ENCODE measurements around the gene MICU1. TPM values are rescaled to one million over a fixed set of nuclear protein-coding genes. Genes with fewer than 3 reads are reported as not detected.
"Not testable (repeated sequence)": the region's sequence is repeated elsewhere in the genome, so short reads cannot be mapped to it uniquely, and the experiment has no call there.

MICU1 gene
- total and polyA plus RNA-seq, 2 of the 13 experiments (the other 11 are each of a cell fraction or from before 2014, with no cell fraction given): 32.5 to 56.1 TPM

- H3K36me3 ChIP-seq (replicated peaks in 1 of 2; ENCODE audit: control insufficient read depth in 1 of 2, insufficient read depth in 2 of 2, low read length in 2 of 2); H2AFZ ChIP-seq (ENCODE audit: low read length); POLR2A ChIA-PET; H3K9me3 ChIP-seq (ENCODE audit: low read length); DNase-seq (ENCODE audit: low spot score); FAIRE-seq; CTCF ChIA-PET (ENCODE audit: low intra/inter-chr PET ratio, low total read pairs); H4K20me1 ChIP-seq (ENCODE audit: insufficient read depth, low read length); BruUV-seq (replicated peaks); H3K79me2 ChIP-seq (ENCODE audit: insufficient read depth, low read length); H3K27me3 ChIP-seq (ENCODE audit: control insufficient read depth in 1 of 2, insufficient read depth in 2 of 2, low read length in 2 of 2); H3K9ac ChIP-seq (ENCODE audit: insufficient read depth, low read depth, low read length); H3K4me3 ChIP-seq (replicated peaks in 1 of 3; ENCODE audit: insufficient read depth in 1 of 3, low read depth in 2 of 3, low read length in 3 of 3); in situ Hi-C loops (cut with HindIII; ENCODE audit: extremely low pct_ligation_motif_present, low pct_unique_long_range_greater_than_20kb): not testable (repeated sequence)
- peaks cover 73% of the 10 kb centered on the region for H3K4me1 ChIP-seq (ENCODE audit: insufficient read depth, low read length)
- peak overlapping the region; percentile 58 for H3K27ac ChIP-seq (ENCODE audit: extremely low read length, insufficient read depth, low read length)
- intact Hi-C loops (cut with micrococcal nuclease; ENCODE audit: unreplicated experiment): loop anchor here (10.0 kb wide), 1 partner anchor 291 kb away; no protein-coding TSS in a partner anchor
- H3K4me2 ChIP-seq (ENCODE audit: low read depth, low read length): peak overlapping the region; percentile 40; the same call in 1 of the 2 replicates
- peak; percentile 79 for ATAC-seq
- 30% methylated on average over 6 of the region's 6 CpGs for WGBS (ENCODE audit: low lambda C conversion rate)
- TF ChIP-seq, protein P1, sequence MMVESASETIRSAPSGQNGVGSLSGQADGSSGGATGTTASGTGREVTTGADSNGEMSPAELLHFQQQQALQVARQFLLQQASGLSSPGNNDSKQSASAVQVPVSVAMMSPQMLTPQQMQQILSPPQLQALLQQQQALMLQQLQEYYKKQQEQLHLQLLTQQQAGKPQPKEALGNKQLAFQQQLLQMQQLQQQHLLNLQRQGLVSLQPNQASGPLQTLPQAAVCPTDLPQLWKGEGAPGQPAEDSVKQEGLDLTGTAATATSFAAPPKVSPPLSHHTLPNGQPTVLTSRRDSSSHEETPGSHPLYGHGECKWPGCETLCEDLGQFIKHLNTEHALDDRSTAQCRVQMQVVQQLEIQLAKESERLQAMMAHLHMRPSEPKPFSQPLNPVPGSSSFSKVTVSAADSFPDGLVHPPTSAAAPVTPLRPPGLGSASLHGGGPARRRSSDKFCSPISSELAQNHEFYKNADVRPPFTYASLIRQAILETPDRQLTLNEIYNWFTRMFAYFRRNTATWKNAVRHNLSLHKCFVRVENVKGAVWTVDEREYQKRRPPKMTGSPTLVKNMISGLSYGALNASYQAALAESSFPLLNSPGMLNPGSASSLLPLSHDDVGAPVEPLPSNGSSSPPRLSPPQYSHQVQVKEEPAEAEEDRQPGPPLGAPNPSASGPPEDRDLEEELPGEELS (CRISPR knock-in tag; IDR thresholded peaks at IDR 0.05): 0 out of 2 replicates have a peak, but pooled peaks have one; percentile 19
- TF ChIP-seq TEAD3 (CRISPR knock-in tag; optimal IDR thresholded peaks at IDR 0.05; ENCODE audit: borderline replicate concordance): peak; percentile 56
- TF ChIP-seq POGZ (CRISPR knock-in tag; IDR thresholded peaks at IDR 0.05): peak; percentile 44; the same call in 1 of the 2 replicates
- TF ChIP-seq MED1 (CRISPR knock-in tag; IDR thresholded peaks at IDR 0.05): peak; percentile 25; the same call in 1 of the 2 replicates
- TF ChIP-seq ISL2 (CRISPR knock-in tag; IDR thresholded peaks at IDR 0.05): peak; percentile 39; the same call in 1 of the 2 replicates
- 0 out of 2 replicates have a peak, but pooled peaks have one; percentile 32 for TF ChIP-seq TBX2 (CRISPR knock-in tag; IDR thresholded peaks at IDR 0.05; ENCODE audit: borderline replicate concordance)
- TF ChIP-seq ARID5B (CRISPR knock-in tag; IDR thresholded peaks at IDR 0.05): peak; percentile 55
- 0 out of 2 replicates have a peak, but pooled peaks have one; percentile 15 for TF ChIP-seq MIXL1 (CRISPR knock-in tag; IDR thresholded peaks at IDR 0.05)
- TF ChIP-seq, protein P2, sequence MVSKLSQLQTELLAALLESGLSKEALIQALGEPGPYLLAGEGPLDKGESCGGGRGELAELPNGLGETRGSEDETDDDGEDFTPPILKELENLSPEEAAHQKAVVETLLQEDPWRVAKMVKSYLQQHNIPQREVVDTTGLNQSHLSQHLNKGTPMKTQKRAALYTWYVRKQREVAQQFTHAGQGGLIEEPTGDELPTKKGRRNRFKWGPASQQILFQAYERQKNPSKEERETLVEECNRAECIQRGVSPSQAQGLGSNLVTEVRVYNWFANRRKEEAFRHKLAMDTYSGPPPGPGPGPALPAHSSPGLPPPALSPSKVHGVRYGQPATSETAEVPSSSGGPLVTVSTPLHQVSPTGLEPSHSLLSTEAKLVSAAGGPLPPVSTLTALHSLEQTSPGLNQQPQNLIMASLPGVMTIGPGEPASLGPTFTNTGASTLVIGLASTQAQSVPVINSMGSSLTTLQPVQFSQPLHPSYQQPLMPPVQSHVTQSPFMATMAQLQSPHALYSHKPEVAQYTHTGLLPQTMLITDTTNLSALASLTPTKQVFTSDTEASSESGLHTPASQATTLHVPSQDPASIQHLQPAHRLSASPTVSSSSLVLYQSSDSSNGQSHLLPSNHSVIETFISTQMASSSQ (IDR thresholded peaks at IDR 0.05; ENCODE audit: low read depth): peak; percentile 39; the same call in 1 of the 2 replicates
- TF ChIP-seq, protein P2 (CRISPR knock-in tag; IDR thresholded peaks at IDR 0.05; ENCODE audit: borderline replicate concordance): peak; percentile 34; the same call in 1 of the 2 replicates
- TF ChIP-seq HDAC2 (CRISPR knock-in tag; IDR thresholded peaks at IDR 0.05): peak; percentile 38; the same call in 1 of the 2 replicates
Measured at GRCh38 chr10:72543855-72544254, 82.0 kb downstream of the MICU1 start.

Data from HepG2 (cell line).